Liver (tissue), 3 donors: ENCODE measurements around the gene RNPEPL1.
A peak's percentile ranks its signal among the peaks of the same experiment; 100 is the strongest.

Experiments used
- FOXA1 ChIP-seq: IDR thresholded peaks from 2 replicates; pipeline ENCODE4 v1.6.1; 2016; ENCODE audit warnings: antibody characterized with exemption
- GABPA ChIP-seq, 2 donors: IDR thresholded peaks in 1 of 2; conservative IDR thresholded peaks in 1 of 2; 2 replicates each; pipeline ENCODE4 v1.6.1; 2016; ENCODE audit warnings: antibody characterized with exemption in 2 of 2, mild to moderate bottlenecking in 1 of 2, moderate library complexity in 1 of 2
- JUND ChIP-seq, 2 donors: IDR thresholded peaks; 2 replicates each; pipeline ENCODE4 v1.6.1; 2016; ENCODE audit warnings: antibody characterized with exemption in 2 of 2
- SP1 ChIP-seq: IDR thresholded peaks from 2 replicates; pipeline ENCODE4 v1.6.1; 2018; ENCODE audit warnings: antibody characterized with exemption, mild to moderate bottlenecking
- TAF1 ChIP-seq: conservative IDR thresholded peaks from 2 replicates; pipeline ENCODE4 v1.6.1; 2016; ENCODE audit warnings: antibody characterized with exemption, mild to moderate bottlenecking
- YY1 ChIP-seq: IDR thresholded peaks from 2 replicates; pipeline ENCODE4 v1.6.1; 2016; ENCODE audit warnings: antibody characterized with exemption, mild to moderate bottlenecking
- TF ChIP-seq, protein P1 (sequence below): IDR thresholded peaks from 2 replicates; pipeline ENCODE4 v1.6.1; 2016; ENCODE audit warnings: antibody characterized with exemption, mild to moderate bottlenecking
- TF ChIP-seq, protein P2 (sequence below): fragments of 150-350 bp; IDR thresholded peaks from 2 replicates; pipeline ENCODE4 v1.5.1; 2017; ENCODE audit warnings: improper control_type of control experiment, low read depth, low read length; ENCODE audit not compliant: missing input control
- TF ChIP-seq, protein P3 (sequence below): IDR thresholded peaks from 2 replicates; pipeline ENCODE4 v1.6.1; 2016; ENCODE audit warnings: antibody characterized with exemption
- TF ChIP-seq, protein P4 (sequence below): IDR thresholded peaks from 2 replicates; pipeline ENCODE4 v1.6.1; 2016; ENCODE audit warnings: antibody characterized with exemption
- donor health status: healthy.
- donor health status: healthy.

DNA sequence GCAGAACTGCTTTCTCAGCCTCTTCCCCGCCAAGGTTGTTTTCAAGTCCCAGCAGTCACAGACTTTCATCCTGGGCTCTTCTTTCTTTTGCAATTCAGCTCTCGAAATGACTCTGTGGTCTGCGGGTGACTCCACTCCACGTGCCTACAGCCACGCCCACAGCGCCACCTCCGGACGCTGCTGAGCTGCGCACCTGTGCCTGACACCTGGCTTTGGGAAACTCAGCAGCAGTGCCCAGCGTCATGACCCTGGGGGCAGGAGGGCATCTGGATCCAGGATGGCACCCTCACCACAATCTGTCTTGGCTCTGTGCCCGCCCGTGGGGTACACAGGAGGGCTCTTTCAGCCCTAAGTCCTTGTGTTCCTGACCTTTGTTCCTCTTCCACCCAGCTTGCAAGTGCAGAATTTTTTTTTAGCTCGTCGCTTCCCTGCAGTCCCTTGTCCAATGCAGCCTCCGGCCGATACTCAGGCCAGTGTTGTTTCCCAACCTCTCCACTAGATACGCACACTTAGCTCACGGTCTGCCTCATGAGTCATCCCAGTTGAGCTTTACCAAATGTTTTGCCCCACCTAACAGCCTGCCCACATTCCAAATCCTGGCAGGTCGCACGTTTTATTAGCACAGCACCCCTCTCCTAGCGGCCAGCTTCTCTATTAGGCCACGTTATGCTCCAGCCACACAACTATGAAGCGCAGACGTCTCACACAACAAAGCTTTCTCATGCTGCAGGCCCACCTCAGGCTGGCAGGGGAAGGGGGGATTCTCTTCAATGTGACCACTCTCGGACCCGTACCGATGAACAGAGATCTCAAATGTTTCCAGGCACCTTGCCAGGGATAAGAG, 11.7 kb downstream of the RNPEPL1 start:
- TF ChIP-seq, protein P1, sequence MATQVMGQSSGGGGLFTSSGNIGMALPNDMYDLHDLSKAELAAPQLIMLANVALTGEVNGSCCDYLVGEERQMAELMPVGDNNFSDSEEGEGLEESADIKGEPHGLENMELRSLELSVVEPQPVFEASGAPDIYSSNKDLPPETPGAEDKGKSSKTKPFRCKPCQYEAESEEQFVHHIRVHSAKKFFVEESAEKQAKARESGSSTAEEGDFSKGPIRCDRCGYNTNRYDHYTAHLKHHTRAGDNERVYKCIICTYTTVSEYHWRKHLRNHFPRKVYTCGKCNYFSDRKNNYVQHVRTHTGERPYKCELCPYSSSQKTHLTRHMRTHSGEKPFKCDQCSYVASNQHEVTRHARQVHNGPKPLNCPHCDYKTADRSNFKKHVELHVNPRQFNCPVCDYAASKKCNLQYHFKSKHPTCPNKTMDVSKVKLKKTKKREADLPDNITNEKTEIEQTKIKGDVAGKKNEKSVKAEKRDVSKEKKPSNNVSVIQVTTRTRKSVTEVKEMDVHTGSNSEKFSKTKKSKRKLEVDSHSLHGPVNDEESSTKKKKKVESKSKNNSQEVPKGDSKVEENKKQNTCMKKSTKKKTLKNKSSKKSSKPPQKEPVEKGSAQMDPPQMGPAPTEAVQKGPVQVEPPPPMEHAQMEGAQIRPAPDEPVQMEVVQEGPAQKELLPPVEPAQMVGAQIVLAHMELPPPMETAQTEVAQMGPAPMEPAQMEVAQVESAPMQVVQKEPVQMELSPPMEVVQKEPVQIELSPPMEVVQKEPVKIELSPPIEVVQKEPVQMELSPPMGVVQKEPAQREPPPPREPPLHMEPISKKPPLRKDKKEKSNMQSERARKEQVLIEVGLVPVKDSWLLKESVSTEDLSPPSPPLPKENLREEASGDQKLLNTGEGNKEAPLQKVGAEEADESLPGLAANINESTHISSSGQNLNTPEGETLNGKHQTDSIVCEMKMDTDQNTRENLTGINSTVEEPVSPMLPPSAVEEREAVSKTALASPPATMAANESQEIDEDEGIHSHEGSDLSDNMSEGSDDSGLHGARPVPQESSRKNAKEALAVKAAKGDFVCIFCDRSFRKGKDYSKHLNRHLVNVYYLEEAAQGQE: peak; percentile 53
- TF ChIP-seq, protein P2, sequence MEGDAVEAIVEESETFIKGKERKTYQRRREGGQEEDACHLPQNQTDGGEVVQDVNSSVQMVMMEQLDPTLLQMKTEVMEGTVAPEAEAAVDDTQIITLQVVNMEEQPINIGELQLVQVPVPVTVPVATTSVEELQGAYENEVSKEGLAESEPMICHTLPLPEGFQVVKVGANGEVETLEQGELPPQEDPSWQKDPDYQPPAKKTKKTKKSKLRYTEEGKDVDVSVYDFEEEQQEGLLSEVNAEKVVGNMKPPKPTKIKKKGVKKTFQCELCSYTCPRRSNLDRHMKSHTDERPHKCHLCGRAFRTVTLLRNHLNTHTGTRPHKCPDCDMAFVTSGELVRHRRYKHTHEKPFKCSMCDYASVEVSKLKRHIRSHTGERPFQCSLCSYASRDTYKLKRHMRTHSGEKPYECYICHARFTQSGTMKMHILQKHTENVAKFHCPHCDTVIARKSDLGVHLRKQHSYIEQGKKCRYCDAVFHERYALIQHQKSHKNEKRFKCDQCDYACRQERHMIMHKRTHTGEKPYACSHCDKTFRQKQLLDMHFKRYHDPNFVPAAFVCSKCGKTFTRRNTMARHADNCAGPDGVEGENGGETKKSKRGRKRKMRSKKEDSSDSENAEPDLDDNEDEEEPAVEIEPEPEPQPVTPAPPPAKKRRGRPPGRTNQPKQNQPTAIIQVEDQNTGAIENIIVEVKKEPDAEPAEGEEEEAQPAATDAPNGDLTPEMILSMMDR: peak; percentile 37
- no peak for TF ChIP-seq TAF1
- TF ChIP-seq SP1: peak; percentile 92
- TF ChIP-seq, protein P3, sequence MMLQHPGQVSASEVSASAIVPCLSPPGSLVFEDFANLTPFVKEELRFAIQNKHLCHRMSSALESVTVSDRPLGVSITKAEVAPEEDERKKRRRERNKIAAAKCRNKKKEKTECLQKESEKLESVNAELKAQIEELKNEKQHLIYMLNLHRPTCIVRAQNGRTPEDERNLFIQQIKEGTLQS: no peak
- TF ChIP-seq JUND (IDR thresholded peaks at IDR 0.05): peak; percentile 97 to 98
- TF ChIP-seq, protein P4, sequence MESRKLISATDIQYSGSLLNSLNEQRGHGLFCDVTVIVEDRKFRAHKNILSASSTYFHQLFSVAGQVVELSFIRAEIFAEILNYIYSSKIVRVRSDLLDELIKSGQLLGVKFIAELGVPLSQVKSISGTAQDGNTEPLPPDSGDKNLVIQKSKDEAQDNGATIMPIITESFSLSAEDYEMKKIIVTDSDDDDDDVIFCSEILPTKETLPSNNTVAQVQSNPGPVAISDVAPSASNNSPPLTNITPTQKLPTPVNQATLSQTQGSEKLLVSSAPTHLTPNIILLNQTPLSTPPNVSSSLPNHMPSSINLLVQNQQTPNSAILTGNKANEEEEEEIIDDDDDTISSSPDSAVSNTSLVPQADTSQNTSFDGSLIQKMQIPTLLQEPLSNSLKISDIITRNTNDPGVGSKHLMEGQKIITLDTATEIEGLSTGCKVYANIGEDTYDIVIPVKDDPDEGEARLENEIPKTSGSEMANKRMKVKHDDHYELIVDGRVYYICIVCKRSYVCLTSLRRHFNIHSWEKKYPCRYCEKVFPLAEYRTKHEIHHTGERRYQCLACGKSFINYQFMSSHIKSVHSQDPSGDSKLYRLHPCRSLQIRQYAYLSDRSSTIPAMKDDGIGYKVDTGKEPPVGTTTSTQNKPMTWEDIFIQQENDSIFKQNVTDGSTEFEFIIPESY: no peak
- no peak for TF ChIP-seq FOXA1
- no peak for TF ChIP-seq YY1
- no peak for TF ChIP-seq GABPA (IDR thresholded peaks at IDR 0.05 in 1 of 2, conservative IDR thresholded peaks at IDR 0.05 in 1 of 2)
